Fibroblast of upper back skin (primary cell): ENCODE data around the gene ZNF311.
"Not testable (repeated sequence)": the region's sequence is repeated elsewhere in the genome, so short reads cannot be mapped to it uniquely, and the experiment has no call there.

Experiments
- DNase-seq: peaks from one replicate; pipeline ENCODE4 v3.0.0-alpha.2; 2013

The ZNF311 gene

DNA sequence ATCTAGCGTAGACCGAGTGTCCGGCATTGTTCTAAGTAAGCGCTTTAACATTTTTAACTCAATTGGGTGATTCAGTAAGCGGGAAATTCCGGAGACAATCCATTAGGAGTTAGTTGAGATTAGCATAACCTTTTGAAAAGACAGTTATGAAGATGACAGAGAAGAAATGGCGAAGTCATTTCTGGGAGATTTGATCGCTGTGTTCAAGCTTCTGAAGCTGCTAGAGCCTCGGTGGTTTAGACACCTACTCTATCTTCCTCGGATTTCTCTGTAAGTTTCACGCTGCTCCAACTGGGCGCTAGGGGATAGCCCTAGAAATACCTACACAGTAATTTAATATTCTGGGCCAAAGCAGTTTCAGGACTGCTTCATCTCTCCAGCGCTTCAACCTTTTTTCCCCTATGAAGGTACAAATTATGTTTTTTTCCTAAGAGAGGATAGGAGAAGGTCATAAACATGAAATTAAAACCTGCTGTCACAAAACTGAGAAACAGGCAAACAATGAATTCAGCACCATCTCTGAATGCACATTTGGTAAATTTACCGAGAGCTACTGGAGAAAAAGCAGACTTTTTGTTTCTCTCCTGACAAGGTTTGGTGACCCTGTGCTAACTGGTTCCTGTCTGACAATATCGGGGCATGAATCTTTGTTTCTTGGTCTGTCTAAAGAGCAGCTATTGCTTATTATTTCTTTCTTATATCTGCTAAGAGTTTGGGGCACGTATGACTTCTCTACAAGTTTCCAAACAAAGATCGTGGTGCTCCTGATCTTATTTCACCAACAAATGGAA lies 22.4 kb downstream of the ZNF311 start:
- DNase-seq: peak; percentile 74

DNA sequence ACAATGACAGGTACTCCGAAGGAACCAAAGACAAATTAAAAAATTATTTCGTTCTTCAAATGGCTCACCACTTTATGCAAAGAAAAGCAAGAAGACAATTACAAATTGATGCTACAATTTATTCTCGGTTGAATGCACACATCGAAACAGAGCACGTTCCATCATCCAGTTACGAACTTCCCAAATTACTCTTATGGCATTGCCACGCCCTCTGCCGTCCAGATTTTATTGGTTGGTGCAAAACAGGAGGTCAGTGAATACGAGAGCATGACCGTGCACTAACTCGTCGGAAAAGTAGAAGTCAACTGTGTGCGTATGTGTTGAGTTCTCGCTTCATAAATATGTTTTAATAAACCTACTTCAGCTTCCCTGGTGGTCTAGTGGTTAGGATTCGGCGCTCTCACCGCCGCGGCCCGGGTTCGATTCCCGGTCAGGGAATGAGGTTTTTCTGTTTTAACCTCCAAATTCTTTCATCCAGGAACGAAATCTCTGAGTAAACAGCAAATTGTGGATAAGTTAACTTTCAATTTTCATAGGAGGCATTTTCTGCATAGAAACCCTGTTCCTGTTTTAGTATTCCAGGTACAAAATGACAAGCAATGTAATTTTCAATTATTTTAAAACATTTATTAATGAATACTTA lies 23.2 kb downstream of the ZNF311 start:
- peak; percentile 89 for DNase-seq

DNA sequence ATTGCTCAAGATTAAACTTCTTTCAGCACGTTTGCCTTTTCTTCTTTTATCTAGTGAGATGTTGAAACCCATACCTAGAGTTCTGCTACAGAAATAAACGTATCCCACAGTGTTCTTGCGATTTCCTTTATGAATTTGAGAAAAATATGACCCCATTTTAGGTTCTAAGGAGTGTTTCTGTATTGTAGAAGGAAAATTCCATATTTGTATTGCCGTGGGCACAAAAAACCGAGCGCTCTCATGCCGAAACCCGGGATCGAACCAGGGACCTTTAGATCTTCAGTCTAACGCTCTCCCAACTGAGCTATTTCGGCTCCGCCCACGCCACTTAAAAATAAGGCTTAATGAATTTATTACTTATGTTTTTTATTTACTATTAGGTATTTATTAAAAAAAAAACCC lies 23.7 kb downstream of the ZNF311 start:
- DNase-seq: peak; percentile 79

DNA sequence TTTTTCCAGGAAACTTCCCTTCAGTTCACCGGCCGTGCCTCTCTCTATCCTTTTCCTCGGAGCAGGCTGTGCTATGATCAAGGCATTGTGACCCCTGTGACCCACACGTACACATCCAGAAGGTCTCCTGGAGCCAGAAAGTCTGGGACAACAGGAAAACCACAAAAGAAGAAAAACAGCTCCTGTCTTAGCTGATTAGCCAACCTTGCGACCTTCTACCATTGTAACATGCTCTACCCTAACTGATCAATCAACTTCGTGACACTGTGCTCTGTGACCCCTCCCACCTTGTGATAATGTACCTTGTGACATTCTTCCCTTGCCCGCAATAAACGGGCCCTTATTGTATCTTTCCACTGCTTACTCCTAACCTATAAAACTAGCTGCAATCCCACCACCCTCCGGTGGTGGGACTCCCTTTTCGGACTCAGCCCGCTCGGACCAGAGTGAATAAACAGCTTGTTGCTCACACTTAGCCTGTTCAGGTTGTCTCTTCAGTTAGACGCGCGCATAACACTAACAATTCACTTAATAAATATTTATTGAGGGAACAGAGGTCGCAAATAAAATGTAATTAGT lies 24.2 kb downstream of the ZNF311 start:
- peak; percentile 88 for DNase-seq

DNA sequence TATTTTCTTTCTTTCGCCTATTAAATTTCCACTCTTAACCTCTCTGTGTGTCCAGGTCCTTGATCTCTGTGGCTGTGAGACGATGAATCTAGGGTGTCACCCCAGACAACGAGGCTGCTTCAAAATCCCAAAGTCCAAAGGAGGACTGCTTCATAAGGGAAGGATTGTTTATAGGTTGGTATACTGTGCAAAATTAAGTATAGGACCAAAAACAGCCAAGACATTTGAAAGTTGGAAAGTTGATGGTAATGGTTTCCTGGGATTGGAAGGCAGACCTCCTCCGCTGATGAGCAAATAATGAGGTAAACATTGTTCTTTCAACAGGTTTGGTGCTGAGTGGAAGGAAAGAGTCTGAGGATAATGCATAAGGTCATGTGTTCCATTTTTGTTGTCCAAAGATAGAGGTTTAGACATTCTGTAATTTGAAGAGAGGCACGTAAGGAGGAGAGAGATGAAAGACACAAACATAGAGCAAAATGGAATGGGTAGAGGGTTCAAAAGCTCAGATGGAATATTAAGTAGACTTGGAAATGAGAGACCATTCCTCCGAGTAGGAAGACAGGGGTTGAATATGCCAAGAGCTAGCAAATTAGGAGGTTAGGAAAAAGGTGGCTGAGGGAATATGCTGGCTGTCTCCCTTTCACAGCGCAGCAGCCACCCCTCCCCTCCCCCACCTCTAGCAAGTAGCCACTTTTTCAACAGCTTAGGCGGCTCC lies 24.8 kb downstream of the ZNF311 start:
- no peak for DNase-seq

DNA sequence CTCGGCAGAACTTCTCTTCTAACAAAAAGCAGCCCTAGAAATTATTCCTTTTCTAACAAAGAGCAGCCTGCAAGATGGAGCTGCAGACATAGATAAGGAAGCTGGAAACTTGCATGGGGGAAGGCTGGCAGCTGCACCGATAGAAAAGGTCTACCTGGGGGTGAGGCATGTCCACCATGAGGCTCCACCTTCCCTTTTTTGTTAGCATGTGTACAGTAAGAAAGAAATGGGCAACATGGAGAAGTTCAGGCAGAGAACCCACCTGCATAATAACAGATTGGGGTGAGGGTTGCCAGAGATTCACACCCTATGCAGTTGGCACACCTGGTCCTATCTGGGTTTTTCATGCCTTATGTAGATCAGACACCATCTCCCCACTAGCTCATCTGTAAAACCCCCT lies 25.4 kb downstream of the ZNF311 start:
- DNase-seq: no peak

DNA sequence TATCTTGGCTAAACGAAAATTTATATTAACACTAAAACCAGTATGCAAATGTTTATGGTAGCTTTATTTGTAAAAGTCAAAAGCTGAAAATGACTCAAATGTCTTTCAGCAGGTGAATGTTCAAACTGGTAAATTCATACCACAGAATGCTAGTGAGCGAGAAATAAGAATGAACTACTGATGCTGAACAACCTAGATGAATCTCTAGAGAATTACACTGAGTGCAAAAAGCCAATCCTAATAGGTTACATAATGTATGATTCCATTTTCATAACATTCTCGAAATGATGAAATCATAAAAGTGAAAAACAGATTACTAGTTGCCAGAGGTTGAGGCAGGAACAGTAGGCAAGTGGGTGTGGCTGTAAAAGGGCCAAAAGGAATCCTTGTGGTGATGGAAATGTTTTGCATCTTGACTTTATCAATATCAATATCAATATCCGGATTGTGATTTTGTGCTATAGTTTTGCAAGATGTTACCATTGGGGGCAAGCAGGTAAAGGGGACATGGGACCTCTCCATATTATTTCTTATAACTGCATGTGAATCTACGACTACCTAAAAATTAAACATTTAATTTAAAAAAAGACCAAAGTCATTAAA lies 26.1 kb downstream of the ZNF311 start:
- no peak for DNase-seq

DNA sequence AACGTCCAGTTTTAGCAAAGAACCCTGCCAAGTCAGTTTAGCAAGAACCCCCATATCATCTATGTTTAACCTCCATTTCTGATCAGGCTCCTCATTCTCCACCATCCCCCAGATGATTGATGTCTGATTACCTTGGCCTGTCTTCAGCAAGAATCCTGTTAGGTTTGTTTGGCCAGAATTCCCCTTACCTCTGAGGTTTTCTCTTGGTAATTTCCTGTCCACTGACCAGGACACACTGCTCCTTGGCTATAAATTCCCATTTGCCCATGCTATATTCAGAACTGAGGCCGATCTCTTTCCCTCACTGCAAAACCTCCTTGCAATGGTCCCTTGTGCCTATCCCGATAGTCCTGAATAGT lies 27.0 kb downstream of the ZNF311 start:
- DNase-seq: no peak

DNA sequence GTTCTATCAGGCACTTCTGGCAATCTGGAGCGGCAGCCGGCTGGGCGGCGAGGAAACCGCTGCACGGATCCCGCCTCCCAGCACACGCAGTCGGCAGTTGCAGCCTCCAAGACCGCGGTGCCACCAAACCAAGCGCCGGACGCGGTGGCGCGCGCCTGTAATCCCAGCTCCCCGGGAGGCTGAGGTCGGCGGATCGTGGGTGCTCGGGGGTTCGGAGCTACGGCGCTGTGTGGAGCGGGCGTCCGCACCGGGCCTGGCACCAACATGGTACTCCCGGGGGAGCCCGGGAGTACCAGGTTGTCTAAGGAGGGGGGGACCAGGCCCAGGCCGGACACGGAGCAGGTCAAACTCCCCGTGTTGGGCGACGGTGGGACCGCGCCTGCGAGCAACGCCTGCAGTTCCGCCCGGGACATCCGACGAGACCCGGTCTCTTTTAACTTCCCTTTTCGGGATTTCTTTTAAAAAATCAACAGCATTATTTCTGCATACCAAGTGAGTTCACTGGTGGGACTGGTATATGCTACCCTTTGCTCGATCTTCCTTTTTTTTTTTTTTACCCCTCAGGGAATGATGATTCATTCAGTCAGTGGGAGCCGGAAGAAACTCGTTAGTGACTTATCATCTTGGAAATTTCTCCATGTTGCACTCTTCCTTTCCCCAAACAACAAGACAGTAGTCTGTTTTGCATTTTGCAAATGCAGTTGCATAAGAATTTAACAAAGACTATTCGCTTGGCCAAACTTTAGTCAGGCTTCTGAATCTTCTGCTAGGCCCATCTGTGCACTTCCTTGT lies 27.6 kb downstream of the ZNF311 start:
- DNase-seq: peak; percentile 82

DNA sequence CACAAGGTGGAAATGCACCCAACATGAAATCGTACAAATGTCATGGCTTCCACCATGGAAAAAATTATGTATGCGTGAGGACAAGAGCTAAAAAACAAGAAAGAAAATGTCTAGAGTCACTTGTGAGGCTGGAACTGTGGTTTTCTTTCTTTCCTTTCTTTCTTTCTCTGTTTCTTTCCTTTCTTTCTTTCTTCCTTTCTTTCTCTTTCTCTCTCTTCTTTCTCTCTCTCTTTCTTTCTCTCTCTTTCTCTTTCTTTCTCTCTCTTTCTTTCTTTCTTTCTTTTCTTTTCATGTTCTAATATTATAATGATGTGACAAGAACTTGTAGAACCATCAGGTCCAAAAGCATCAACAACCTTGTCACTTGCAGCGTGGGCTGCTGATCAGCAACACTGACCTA lies 28.4 kb downstream of the ZNF311 start:
- DNase-seq: no peak

DNA sequence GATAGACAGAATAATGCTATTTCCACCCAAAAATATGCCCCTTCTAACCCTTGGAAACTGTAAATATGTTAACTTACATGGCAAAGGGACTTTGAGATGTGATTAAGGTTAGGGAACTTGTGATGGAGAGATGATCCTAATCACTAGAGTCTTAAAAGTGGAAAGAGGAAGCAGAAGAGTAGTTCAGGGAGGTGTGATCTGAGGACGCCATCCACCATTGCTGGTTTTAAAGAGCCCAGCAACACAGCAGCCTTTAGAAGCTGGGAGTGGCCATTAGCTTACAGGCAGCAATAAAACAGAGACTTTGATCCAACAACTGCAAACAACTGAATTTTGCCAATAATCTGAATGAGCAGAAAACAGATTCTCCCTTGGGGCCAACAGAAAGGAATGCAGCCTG lies 30.6 kb downstream of the ZNF311 start:
- no peak for DNase-seq

DNA sequence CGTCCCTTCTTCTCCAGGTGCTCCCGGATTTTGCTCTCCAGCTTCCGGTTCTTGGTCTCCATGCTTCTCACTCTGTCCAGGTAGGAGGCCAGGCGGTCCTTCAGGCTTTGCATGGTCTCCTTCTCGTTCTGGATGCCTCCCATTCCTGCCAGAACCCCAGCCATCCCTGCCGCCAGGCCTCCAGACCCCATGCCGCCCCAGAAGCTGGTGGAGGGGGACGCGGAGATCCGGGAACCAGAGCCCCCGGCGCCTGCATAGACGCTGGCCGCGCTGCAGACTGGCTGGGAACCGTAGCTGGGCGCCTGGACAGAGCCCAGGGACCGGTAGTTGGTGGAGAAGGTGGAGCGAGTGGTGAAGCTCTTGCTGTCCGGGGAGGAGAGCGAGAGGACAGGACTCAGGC lies 35.1 kb downstream of the ZNF311 start:
- not testable (repeated sequence) for DNase-seq

DNA sequence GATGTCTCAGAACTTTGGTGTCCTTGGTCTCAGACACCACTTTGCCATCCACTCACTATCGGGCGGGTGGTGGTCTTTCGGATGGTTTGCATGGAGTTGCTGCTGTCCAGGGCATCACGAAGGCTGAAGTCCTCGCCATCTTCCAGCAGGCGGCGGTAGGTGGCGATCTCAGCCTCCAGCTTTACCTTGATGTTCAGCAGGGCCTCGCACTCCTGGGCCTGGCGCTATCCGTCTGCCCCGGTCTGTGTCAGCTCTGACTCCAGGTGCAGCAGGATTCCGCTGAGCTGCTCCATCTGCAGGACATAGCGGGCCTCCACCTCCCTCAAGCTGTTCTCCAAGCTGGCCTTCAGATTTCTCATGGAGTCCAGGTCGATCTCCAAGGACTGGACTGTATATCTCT lies 36.0 kb downstream of the ZNF311 start:
- no peak for DNase-seq

DNA sequence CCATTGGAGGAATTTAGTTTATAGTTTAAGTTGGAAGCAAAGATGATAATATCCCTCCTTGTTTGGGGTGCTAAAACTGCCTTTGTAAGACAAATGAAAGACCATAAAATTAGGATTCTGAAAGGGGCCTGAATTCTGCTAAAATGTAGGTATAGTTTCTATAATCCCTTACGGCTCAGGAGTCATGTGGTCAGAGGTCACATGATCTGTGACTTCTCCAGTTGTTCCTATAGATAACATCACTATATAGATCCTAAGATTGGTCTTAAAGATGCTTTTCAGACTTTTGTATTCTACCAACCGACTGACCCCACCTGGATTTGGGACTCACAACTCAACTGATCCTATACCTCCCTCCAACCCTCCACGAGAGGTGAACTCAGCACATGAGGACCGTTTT lies 36.6 kb downstream of the ZNF311 start:
- no peak for DNase-seq

DNA sequence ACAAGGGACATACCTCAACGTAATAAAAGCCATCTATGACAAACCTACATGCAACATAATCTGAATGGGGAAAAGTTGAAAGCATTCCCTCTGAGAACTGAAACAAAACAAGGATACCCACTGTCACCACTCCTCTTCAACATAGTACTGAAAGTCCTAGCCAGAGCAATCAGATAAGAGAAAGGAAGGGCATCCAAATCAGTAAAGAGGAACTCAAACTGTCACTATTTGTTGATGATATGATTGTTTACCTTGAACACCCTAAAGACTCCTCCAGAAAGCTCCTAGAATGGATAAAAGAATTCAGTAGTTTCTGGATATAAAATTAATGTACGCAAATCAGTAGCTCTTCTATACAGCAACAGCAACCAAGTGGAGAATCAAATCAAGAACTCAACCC lies 39.4 kb downstream of the ZNF311 start:
- no peak for DNase-seq

DNA sequence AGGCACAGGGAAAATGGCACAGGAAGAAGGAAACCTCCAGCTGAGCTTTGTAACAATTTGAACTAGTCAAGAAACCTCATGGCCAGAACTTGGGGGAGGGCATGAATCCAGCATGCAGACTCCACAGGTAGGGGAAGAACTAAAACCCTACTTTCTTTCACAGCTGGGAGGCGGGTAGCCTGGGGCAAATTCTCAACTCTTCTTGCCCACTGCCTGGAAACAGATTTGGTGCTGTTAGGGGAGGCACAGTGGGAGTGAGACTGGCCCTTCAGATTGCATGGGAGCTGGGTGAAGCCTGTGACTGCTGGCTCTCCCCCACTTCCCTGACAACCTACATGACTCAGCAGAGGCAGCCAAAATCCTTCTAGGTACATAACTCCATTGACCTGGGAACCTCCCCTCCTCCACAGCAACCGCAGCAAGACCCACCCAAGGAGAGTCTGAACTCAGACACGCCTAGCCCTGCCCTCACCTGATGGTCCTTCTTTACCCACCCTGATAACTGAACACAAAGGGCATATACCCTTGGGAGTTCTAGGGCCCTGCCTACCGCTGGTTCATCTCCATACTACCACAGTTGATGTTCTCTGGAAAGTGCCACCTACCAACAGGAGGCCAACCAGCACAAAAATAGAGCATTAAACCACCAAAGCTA lies 44.1 kb downstream of the ZNF311 start:
- DNase-seq: no peak

DNA sequence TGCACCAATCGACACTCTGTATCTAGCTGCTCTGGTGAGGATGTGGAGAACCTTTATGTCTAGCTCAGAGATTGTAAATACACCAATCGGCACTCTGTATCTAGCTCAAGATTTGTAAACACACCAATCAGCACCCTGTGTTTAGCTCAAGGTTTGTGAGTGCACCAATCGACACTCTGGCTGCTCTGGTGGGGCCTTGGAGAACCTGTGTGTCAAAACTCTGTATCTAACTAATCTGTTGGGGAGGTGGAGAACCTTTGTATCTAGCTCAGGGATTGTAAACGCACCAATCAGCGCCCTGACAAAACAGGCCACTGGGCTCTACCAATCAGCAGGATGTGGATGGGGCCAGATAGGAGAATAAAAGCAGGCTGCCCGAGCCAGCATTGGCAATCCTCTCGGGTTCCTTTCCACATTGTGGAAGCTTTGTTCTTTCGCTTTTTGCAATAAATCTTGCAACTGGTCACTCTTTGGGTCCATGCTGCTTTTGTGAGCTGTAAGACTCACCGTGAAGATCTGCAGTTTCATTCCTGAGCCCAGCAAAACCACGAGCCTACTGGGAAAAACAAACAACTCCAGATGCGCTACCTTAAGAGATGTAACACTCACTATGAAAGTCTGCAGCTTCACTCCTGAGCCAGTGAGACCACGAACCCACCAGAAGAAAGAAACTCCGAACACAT lies 46.4 kb downstream of the ZNF311 start:
- DNase-seq: not testable (repeated sequence)

DNA sequence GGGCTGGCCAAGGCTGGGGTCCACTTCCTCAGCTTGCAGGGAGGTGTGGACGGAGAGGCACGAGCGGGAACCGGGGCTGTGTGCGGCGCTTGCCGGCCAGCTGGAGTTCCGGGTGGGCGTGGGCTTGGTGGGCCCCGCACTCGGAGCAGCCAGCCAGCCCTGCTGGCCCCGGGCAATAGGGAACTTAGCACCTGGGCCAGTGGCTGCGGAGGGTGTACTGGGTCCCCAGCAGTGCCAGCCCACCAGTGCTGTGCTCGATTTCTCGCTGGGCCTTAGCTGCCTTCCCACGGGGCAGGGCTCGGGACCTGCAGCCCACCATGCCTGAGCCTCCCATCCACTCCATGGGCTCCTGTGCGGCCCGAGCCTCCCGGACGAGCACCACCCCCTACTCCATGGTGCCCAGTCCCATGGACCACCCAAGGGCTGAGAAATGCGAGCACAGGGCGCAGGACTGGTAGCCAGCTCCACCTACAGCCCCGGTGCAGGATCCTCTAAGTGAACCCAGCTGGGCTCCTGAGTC lies 47.3 kb downstream of the ZNF311 start:
- DNase-seq: not testable (repeated sequence)

DNA sequence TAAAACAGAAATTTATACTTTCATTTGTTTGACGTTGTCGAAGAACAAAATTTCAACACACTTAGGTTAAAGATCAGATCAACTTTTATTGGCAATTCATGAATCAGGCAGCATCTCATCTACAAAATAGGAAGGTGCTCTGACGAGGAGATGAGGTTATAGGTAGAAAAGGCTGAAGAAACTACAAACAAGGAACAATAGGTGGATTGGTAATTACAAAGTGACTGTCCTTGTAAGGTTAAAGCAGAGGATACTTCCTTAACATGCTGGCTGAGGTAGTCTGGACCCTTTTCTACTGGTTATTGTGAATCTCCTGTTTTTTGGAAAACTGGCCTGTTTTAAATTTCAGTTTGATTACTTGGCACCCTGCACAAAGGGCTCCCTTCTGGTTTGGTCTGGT lies 48.8 kb downstream of the ZNF311 start:
- DNase-seq: no peak

DNA sequence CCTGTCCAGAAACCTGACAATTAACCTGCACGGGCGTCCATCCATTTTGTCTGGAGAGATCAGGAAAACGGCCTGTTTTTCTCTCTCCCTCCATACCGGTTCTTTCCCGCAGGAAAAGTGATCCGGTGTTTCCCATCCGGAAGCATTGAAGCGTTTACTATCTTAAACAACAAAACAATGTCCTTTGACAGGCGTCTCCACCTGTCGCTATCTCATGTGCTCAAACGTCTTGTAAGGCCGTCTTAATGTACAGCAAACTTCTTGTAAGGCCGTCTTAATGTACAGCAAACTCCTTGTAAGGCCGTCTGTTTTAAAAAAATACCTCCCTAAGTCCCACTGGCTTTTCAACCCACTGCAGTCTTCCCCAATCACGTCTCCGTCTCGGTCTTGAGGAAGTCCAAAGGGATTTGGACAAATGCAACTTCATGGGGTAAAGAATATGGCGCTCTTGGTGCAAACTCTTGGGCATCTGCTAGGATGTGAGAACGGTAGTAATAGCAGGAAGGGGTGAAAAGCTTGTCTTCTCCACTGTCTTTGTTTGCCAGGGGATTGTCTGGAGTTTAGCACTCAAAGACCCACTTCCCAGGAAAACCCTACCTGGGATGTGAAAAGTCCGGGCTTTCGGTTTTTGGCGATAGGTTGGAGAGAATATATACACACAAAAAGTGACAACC lies 51.4 kb downstream of the ZNF311 start:
- peak; percentile 28 for DNase-seq
